Measurements from ENCODE around the gene AQP12B. TPM values are rescaled to one million over a fixed set of nuclear protein-coding genes. Genes with fewer than 3 reads are reported as not detected.
"Not testable (repeated sequence)": the region's sequence is repeated elsewhere in the genome, so short reads cannot be mapped to it uniquely, and the experiment has no call there.

Gene AQP12B, protein sequence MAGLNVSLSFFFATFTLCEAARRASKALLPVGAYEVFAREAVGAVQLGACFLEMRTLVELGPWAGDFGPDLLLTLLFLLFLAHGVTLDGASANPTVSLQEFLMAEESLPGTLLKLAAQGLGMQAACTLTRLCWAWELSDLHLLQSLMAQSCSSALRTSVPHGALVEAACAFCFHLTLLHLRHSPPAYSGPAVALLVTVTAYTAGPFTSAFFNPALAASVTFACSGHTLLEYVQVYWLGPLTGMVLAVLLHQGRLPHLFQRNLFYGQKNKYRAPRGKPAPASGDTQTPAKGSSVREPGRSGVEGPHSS
- total RNA-seq = not detected

DNA sequence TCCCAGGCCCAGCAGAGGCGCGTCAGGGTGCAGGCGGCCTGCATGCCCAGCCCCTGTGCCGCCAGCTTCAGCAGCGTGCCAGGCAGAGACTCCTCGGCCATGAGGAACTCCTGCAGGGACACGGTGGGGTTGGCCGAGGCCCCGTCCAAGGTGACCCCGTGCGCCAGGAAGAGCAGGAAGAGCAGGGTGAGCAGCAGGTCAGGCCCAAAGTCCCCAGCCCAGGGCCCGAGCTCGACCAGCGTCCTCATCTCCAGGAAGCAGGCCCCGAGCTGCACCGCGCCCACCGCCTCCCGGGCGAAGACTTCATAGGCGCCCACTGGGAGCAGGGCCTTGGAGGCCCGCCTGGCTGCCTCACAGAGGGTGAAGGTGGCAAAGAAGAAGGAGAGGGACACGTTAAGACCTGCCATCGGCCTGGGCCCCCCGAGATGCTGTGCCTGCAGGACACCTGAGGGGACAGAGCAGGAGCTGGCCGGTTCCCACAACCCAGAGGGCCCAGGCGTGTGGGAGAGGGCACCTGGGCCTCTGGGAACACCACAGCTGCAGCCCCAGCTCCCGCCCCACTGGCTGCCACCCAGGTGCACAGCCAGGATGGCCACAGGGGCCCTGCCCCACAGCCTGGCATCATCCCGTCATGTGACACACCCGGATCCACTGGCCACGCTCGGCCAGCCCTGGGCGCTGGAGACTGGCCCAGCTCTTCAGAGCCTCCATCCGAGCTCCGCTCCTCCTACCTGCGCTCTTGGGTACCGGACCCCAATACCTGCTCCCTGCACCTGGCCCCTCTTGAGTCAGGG, at the start of gene AQP12B:
Gene AQP12B, minus strand, starts transcription at position 455 of the 794 bp plus-strand sequence. Its CDS starts 48 bp downstream, at position 407.
- H3K27me3 ChIP-seq (replicated peaks; ENCODE audit: insufficient read depth); H3K4me3 ChIP-seq; ATAC-seq (ENCODE audit: insufficient number of reproducible peaks, low FRiP score, low read depth); H3K9me3 ChIP-seq; H3K4me1 ChIP-seq (ENCODE audit: control insufficient read depth in 1 of 2, low read depth in 2 of 2); DNase-seq (ENCODE audit: low spot score); H3K36me3 ChIP-seq; H3K27ac ChIP-seq: not testable (repeated sequence)

DNA sequence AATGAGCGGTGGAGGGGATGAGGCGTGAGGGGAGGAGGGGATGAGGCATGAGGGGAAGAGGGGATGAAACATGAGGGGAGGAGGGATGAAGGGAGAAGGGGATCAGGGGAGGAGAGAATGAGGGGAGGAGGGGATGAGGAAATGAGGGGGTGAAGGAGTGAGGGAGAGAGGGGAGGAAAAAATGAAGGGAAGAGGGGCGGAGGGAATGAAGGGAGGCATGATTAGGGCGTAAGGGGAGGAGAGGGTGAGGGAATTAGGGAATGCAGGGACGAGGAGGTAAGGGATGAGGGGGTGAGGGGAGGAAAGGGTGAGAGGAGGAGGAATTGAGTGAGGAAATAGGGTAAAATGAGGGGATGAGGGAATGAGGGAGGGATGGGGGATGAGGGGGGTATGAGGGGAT, 49.5 kb upstream of the AQP12B start:
- H3K36me3 ChIP-seq = no peaks in the 10 kb centered on the region
- DNase-seq (ENCODE audit: low spot score) = no peak
- no peak overlapping the region for H3K4me3 ChIP-seq
- H3K27me3 ChIP-seq (replicated peaks; ENCODE audit: insufficient read depth) = no peaks in the 10 kb centered on the region
- no peak overlapping the region for H3K27ac ChIP-seq
- ATAC-seq (ENCODE audit: insufficient number of reproducible peaks, low FRiP score, low read depth) = no peak
- no peaks in the 10 kb centered on the region for H3K4me1 ChIP-seq (ENCODE audit: control insufficient read depth in 1 of 2, low read depth in 2 of 2)
- TF ChIP-seq, protein P1, sequence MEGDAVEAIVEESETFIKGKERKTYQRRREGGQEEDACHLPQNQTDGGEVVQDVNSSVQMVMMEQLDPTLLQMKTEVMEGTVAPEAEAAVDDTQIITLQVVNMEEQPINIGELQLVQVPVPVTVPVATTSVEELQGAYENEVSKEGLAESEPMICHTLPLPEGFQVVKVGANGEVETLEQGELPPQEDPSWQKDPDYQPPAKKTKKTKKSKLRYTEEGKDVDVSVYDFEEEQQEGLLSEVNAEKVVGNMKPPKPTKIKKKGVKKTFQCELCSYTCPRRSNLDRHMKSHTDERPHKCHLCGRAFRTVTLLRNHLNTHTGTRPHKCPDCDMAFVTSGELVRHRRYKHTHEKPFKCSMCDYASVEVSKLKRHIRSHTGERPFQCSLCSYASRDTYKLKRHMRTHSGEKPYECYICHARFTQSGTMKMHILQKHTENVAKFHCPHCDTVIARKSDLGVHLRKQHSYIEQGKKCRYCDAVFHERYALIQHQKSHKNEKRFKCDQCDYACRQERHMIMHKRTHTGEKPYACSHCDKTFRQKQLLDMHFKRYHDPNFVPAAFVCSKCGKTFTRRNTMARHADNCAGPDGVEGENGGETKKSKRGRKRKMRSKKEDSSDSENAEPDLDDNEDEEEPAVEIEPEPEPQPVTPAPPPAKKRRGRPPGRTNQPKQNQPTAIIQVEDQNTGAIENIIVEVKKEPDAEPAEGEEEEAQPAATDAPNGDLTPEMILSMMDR (IDR thresholded peaks at IDR 0.05) = no peak
- no peaks in the 10 kb centered on the region for H3K9me3 ChIP-seq

DNA sequence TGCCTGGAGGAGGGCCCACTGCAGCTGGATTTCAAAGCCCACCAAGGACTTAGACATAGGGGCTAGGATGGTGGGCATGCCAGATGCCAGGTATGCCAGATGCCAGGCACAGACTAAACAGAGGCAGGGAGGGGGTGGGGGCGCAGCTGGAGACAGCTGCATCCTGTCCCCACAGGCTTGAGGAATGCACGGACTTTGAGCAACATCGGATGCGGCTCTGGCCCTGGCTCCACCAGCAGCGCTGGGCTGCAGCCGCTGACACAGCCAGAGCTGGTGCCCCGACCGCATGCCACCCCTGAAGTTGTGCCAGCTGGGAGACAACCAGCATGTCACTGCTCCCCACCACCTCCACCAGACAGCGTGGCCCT, 48.5 kb upstream of the AQP12B start:
- Histone ChIP-seq H3K27ac (no peak overlapping the region), H3K4me3 (no peak overlapping the region), H3K9me3 (no peaks in the 10 kb centered on the region), H3K27me3 (replicated peaks; ENCODE audit: insufficient read depth) (no peaks in the 10 kb centered on the region), H3K36me3 (no peaks in the 10 kb centered on the region), H3K4me1 (ENCODE audit: control insufficient read depth in 1 of 2, low read depth in 2 of 2) (no peaks in the 10 kb centered on the region)
- TF ChIP-seq, protein P1 (IDR thresholded peaks at IDR 0.05) = no peak
- DNase-seq (ENCODE audit: low spot score) = no peak
- ATAC-seq (ENCODE audit: insufficient number of reproducible peaks, low FRiP score, low read depth) = no peak

DNA sequence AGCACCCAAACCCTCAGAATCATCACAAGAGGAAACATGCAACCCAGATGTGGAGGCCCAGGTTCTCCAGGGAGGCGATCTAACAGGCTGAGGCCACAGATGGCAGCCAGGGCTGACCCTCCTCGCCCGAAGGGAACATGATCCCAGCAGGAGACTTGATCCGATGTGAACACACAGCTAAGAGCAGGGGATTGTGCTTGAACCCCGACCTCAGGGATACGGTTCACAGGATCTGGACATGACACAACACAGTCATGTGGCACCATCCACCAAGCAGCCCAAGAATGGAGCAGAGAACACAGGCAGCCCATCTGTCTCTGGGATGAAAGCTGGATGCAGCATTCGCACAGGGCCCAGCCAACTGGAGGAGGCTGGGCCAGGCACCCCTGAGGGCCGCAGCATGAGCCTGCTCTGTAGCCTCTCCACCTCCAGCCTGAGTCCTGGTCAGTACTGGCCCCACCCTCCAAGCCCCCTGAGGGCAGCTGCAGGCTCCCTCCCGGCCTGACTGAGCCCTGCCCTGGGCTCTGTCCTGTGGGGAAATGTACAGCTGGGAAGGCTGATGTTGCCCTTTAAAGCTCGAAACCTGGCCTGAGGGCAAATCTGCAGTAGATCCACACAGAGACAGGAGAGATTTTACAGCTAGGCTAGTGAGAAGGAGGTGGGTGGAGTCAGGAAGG, 48.0 kb upstream of the AQP12B start:
- ATAC-seq (ENCODE audit: insufficient number of reproducible peaks, low FRiP score, low read depth) = no peak
- Histone ChIP-seq H3K4me1 (ENCODE audit: control insufficient read depth in 1 of 2, low read depth in 2 of 2) (no peaks in the 10 kb centered on the region), H3K27ac (no peak overlapping the region), H3K4me3 (no peak overlapping the region), H3K27me3 (replicated peaks; ENCODE audit: insufficient read depth) (no peaks in the 10 kb centered on the region), H3K9me3 (no peaks in the 10 kb centered on the region), H3K36me3 (no peaks in the 10 kb centered on the region)
- DNase-seq (ENCODE audit: low spot score) = no peak
- TF ChIP-seq, protein P1 (IDR thresholded peaks at IDR 0.05) = no peak

DNA sequence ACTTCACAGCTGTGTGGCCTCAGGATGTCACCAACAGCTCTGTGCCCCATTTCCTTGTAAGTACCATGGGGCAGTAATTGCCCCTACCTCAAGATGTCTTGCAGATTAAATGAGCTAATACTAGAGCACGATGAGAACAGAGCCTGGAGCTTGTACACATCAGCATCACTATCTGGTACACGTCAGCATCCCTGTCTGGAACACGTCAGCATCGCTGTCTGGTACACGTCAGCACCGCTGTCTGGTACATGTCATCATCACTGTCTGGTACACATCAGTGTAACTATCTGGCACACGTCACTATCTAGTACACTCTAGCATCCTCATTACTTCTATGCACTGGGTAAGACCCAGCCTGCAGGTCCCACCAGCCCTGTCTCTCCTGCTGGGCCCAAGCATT, 46.1 kb upstream of the AQP12B start:
- Histone ChIP-seq H3K4me1 (ENCODE audit: control insufficient read depth in 1 of 2, low read depth in 2 of 2) (no peaks in the 10 kb centered on the region), H3K9me3 (no peaks in the 10 kb centered on the region), H3K27ac (no peak overlapping the region), H3K4me3 (no peak overlapping the region), H3K36me3 (no peaks in the 10 kb centered on the region), H3K27me3 (replicated peaks; ENCODE audit: insufficient read depth) (no peaks in the 10 kb centered on the region)
- TF ChIP-seq, protein P1 (IDR thresholded peaks at IDR 0.05) = no peak
- no peak for DNase-seq (ENCODE audit: low spot score)
- no peak for ATAC-seq (ENCODE audit: insufficient number of reproducible peaks, low FRiP score, low read depth)

Data from thoracic aorta (tissue), 2 donors.